ENCODE results near the gene SLC13A4. TPM values are rescaled to one million over a fixed set of nuclear protein-coding genes. Genes with fewer than 3 reads are reported as not detected.

The SLC13A4 gene
- total and polyA plus RNA-seq, 2 of the 13 experiments (the other 11 are each of a cell fraction or from before 2014, with no cell fraction given), result 0.04 TPM; not detected in 1

DNA sequence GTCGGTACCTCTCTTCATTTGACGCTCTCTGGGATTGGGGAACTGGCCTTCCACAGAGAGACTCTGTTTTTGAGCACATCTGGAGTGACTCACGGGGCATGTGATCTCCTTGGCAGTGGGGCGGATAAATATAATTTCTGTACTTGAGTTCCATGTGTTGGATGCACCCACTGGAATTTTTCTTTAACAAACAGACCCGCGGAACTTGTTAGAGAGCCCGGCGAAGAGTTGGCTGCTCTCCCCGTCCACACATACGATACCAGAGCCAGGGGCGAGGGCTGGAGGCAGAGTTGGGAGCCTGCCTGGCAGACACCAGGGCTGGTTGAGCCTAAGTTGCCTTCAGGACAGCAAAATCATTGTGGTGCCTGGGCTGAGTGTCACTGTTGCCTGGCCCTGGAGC lies 20.8 kb upstream of the SLC13A4 start, which contains the start of gene FAM180A:
Gene FAM180A, minus strand, starts transcription at position 44 of the 400 bp plus-strand sequence. CDS start 233 bp downstream, outside the sequence.
- ChIA-PET POLR2A (no interaction called here), CTCF (ENCODE audit: low intra/inter-chr PET ratio, low total read pairs) (no interaction called here)
- 0% methylated on average over 2 of the region's 11 CpGs for WGBS (ENCODE audit: low lambda C conversion rate)
- no TSS peak for BruUV-seq (replicated peaks)
- Histone ChIP-seq H3K9me3 (ENCODE audit: low read length) (no peaks in the 10 kb centered on the region), H2AFZ (ENCODE audit: low read length) (no peak within 1 kb of the TSS), H3K79me2 (ENCODE audit: insufficient read depth, low read length) (no peaks in the 10 kb centered on the region), H3K4me3 (replicated peaks in 1 of 3; ENCODE audit: insufficient read depth in 1 of 3, low read depth in 2 of 3, low read length in 3 of 3) (no peak within 1 kb of the TSS), H3K4me2 (ENCODE audit: low read depth, low read length) (no peak within 1 kb of the TSS), H3K9ac (ENCODE audit: insufficient read depth, low read depth, low read length) (no peak within 1 kb of the TSS), H3K27me3 (ENCODE audit: control insufficient read depth in 1 of 2, insufficient read depth in 2 of 2, low read length in 2 of 2) (peaks cover 0 to 34% of the 10 kb centered on the region in 2 experiments; a peak in 3 of 5 replicates), H3K4me1 (ENCODE audit: insufficient read depth, low read length) (no peaks in the 10 kb centered on the region), H4K20me1 (ENCODE audit: insufficient read depth, low read length) (no peaks in the 10 kb centered on the region), H3K27ac (ENCODE audit: extremely low read length, insufficient read depth, low read length) (no peak within 1 kb of the TSS), H3K36me3 (replicated peaks in 1 of 2; ENCODE audit: control insufficient read depth in 1 of 2, insufficient read depth in 2 of 2, low read length in 2 of 2) (no peaks in the 10 kb centered on the region)
- FAIRE-seq (no peak), ATAC-seq (no peak), DNase-seq (ENCODE audit: low spot score) (no peak)
- intact Hi-C loops (cut with micrococcal nuclease; ENCODE audit: unreplicated experiment), result no loop called here
- TF ChIP-seq, protein P1, sequence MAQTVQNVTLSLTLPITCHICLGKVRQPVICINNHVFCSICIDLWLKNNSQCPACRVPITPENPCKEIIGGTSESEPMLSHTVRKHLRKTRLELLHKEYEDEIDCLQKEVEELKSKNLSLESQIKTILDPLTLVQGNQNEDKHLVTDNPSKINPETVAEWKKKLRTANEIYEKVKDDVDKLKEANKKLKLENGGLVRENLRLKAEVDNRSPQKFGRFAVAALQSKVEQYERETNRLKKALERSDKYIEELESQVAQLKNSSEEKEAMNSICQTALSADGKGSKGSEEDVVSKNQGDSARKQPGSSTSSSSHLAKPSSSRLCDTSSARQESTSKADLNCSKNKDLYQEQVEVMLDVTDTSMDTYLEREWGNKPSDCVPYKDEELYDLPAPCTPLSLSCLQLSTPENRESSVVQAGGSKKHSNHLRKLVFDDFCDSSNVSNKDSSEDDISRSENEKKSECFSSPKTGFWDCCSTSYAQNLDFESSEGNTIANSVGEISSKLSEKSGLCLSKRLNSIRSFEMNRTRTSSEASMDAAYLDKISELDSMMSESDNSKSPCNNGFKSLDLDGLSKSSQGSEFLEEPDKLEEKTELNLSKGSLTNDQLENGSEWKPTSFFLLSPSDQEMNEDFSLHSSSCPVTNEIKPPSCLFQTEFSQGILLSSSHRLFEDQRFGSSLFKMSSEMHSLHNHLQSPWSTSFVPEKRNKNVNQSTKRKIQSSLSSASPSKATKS (CRISPR knock-in tag; IDR thresholded peaks at IDR 0.05), result no peak
- no peak for TF ChIP-seq ZNF883 (CRISPR knock-in tag; IDR thresholded peaks at IDR 0.05; ENCODE audit: not compliant biosample characterization)
- no peak for TF ChIP-seq AGO2 (optimal IDR thresholded peaks at IDR 0.05; ENCODE audit: low read depth, low read length)
- no peak for TF ChIP-seq ARHGAP35 (CRISPR knock-in tag; IDR thresholded peaks at IDR 0.05; ENCODE audit: borderline replicate concordance)
- TF ChIP-seq, protein P2, sequence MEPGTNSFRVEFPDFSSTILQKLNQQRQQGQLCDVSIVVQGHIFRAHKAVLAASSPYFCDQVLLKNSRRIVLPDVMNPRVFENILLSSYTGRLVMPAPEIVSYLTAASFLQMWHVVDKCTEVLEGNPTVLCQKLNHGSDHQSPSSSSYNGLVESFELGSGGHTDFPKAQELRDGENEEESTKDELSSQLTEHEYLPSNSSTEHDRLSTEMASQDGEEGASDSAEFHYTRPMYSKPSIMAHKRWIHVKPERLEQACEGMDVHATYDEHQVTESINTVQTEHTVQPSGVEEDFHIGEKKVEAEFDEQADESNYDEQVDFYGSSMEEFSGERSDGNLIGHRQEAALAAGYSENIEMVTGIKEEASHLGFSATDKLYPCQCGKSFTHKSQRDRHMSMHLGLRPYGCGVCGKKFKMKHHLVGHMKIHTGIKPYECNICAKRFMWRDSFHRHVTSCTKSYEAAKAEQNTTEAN (CRISPR knock-in tag; conservative IDR thresholded peaks at IDR 0.05), result no peak
- TF ChIP-seq RXRB (CRISPR knock-in tag; IDR thresholded peaks at IDR 0.05; ENCODE audit: borderline replicate concordance), result no peak
- TF ChIP-seq, protein P3, sequence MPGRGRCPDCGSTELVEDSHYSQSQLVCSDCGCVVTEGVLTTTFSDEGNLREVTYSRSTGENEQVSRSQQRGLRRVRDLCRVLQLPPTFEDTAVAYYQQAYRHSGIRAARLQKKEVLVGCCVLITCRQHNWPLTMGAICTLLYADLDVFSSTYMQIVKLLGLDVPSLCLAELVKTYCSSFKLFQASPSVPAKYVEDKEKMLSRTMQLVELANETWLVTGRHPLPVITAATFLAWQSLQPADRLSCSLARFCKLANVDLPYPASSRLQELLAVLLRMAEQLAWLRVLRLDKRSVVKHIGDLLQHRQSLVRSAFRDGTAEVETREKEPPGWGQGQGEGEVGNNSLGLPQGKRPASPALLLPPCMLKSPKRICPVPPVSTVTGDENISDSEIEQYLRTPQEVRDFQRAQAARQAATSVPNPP (CRISPR knock-in tag; IDR thresholded peaks at IDR 0.05), result no peak
- no peak for TF ChIP-seq ZFP36L2 (CRISPR knock-in tag; IDR thresholded peaks at IDR 0.05)
- no peak for TF ChIP-seq XRCC5 (optimal IDR thresholded peaks at IDR 0.05; ENCODE audit: low read length)
- TF ChIP-seq ZNF619 (CRISPR knock-in tag; IDR thresholded peaks at IDR 0.05), result no peak
- no peak for TF ChIP-seq ETV6 (CRISPR knock-in tag; conservative IDR thresholded peaks at IDR 0.05)
- no peak for TF ChIP-seq NKX3-1 (CRISPR knock-in tag; IDR thresholded peaks at IDR 0.05)
- TF ChIP-seq ZFP1 (CRISPR knock-in tag; IDR thresholded peaks at IDR 0.05), result no peak
- no peak for TF ChIP-seq ETV5 (CRISPR knock-in tag; IDR thresholded peaks at IDR 0.05; ENCODE audit: borderline replicate concordance)
- TF ChIP-seq, protein P4, sequence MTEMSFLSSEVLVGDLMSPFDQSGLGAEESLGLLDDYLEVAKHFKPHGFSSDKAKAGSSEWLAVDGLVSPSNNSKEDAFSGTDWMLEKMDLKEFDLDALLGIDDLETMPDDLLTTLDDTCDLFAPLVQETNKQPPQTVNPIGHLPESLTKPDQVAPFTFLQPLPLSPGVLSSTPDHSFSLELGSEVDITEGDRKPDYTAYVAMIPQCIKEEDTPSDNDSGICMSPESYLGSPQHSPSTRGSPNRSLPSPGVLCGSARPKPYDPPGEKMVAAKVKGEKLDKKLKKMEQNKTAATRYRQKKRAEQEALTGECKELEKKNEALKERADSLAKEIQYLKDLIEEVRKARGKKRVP (CRISPR knock-in tag; IDR thresholded peaks at IDR 0.05), result no peak
- TF ChIP-seq, protein P5, sequence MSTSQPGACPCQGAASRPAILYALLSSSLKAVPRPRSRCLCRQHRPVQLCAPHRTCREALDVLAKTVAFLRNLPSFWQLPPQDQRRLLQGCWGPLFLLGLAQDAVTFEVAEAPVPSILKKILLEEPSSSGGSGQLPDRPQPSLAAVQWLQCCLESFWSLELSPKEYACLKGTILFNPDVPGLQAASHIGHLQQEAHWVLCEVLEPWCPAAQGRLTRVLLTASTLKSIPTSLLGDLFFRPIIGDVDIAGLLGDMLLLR (CRISPR knock-in tag; IDR thresholded peaks at IDR 0.05), result no peak
- no peak for TF ChIP-seq TRIM24 (CRISPR knock-in tag; IDR thresholded peaks at IDR 0.05)
- in situ Hi-C loops (cut with HindIII; ENCODE audit: extremely low pct_ligation_motif_present, low pct_unique_long_range_greater_than_20kb), result no loop called here

Data from HepG2 (cell line).